ENCODE measurements around the gene CTBP2.

The CTBP2 gene

GRCh38 chr10:125203186-125203800 is 42.9 kb upstream of the CTBP2 start:
- H3K4me3 ChIP-seq (ENCODE audit: low read depth, low read length), result no peak overlapping the region
- no peak for TF ChIP-seq CTCF (IDR thresholded peaks at IDR 0.05; ENCODE audit: borderline replicate concordance, insufficient read depth, low read depth, low read length)

GRCh38 chr10:125201791-125202622 is 41.6 kb upstream of the CTBP2 start:
- H3K4me3 ChIP-seq (ENCODE audit: low read depth, low read length), result no peak overlapping the region
- no peak for TF ChIP-seq CTCF (IDR thresholded peaks at IDR 0.05; ENCODE audit: borderline replicate concordance, insufficient read depth, low read depth, low read length)

- H3K4me3 ChIP-seq (ENCODE audit: low read depth, low read length), result no peak overlapping the region
- no peak for TF ChIP-seq CTCF (IDR thresholded peaks at IDR 0.05; ENCODE audit: borderline replicate concordance, insufficient read depth, low read depth, low read length)
These were observed 40.8 kb upstream of the CTBP2 start for GRCh38 chr10:125201108-125201524.

- TF ChIP-seq CTCF (IDR thresholded peaks at IDR 0.05; ENCODE audit: borderline replicate concordance, insufficient read depth, low read depth, low read length), result no peak
These were observed 40.0 kb upstream of the CTBP2 start for GRCh38 chr10:125200396-125200795.

GRCh38 chr10:125199270-125199669 is 38.9 kb upstream of the CTBP2 start:
- no peak for TF ChIP-seq CTCF (IDR thresholded peaks at IDR 0.05; ENCODE audit: borderline replicate concordance, insufficient read depth, low read depth, low read length)
- H3K4me3 ChIP-seq (ENCODE audit: low read depth, low read length), result no peak overlapping the region

More at GRCh38 chr10:125200396-125200795, 40.0 kb upstream of the CTBP2 start:
- no peak overlapping the region for H3K4me3 ChIP-seq (ENCODE audit: low read depth, low read length)

GRCh38 chr10:125194814-125195213 is 34.5 kb upstream of the CTBP2 start:
- no peak for TF ChIP-seq CTCF (IDR thresholded peaks at IDR 0.05; ENCODE audit: borderline replicate concordance, insufficient read depth, low read depth, low read length)
- no peak overlapping the region for H3K4me3 ChIP-seq (ENCODE audit: low read depth, low read length)

Data from GM12875 (cell line).